ENCODE data around the gene LETM1. TPM values are rescaled to one million over a fixed set of nuclear protein-coding genes. Genes with fewer than 3 reads are reported as not detected.

LETM1 gene
- total RNA-seq, 2 donors from 2014 or later = 76.2 to 139 TPM

DNA sequence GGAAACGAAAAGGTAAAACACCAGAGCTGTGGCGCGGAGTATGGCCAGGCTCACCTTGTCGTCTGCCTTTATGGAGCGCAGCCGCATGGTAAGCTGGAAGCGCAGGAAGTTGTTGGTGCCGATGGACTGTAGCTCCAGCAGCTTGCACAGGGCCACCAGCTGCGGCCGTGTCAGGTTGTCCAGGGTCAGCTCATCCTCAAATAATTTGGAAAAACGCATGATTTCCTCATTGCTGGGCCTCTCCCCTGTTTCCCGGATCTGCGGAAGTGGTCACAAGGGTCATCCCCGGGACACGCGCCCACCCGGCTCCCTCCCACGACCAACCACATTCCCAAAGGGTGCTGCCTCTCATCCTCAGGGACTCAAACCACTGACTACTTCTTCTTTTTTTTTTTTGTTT, 23.3 kb downstream of the LETM1 start:
- no peak overlapping the region for H3K27ac ChIP-seq
- intact Hi-C loops (cut with DNase I) = loop anchor here (10.0 kb wide), 1 partner anchor 362 kb away; no protein-coding TSS in a partner anchor
- no peaks in the 10 kb centered on the region for H3K9me3 ChIP-seq
- no peaks in the 10 kb centered on the region for H3K4me1 ChIP-seq
- no peaks in the 10 kb centered on the region for H3K27me3 ChIP-seq
- H3K9ac ChIP-seq (ENCODE audit: low read depth in 2 of 2, low read length in 2 of 2) = no peak overlapping the region
- peaks cover 7% of the 10 kb centered on the region for H3K36me3 ChIP-seq
- H3K4me3 ChIP-seq = no peak overlapping the region
- TF ChIP-seq, protein P1, sequence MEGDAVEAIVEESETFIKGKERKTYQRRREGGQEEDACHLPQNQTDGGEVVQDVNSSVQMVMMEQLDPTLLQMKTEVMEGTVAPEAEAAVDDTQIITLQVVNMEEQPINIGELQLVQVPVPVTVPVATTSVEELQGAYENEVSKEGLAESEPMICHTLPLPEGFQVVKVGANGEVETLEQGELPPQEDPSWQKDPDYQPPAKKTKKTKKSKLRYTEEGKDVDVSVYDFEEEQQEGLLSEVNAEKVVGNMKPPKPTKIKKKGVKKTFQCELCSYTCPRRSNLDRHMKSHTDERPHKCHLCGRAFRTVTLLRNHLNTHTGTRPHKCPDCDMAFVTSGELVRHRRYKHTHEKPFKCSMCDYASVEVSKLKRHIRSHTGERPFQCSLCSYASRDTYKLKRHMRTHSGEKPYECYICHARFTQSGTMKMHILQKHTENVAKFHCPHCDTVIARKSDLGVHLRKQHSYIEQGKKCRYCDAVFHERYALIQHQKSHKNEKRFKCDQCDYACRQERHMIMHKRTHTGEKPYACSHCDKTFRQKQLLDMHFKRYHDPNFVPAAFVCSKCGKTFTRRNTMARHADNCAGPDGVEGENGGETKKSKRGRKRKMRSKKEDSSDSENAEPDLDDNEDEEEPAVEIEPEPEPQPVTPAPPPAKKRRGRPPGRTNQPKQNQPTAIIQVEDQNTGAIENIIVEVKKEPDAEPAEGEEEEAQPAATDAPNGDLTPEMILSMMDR (IDR thresholded peaks at IDR 0.05) = no peak
- no peak for DNase-seq

DNA sequence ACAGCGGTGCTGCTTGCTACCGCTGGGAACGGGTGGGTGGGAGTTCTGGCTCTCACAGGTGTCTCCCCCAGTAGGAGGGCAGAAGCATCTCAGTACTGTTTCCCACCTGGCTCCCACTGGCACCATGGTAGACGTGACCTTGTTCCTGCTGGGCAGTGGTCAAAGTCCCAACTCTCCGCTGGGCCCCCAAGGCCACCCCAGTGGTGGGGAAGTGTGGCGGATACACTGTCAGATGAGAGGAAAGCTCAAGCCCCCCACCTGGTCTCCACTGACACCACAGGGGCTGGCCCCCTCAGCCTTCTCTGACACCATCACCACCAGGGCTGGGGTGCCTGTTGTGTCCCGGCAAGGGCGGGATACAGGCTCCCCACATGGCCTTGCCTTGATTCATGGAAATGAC, 24.6 kb downstream of the LETM1 start:
- Histone ChIP-seq H3K4me1 (no peaks in the 10 kb centered on the region), H3K27me3 (no peaks in the 10 kb centered on the region), H3K36me3 (peaks cover 7% of the 10 kb centered on the region), H3K27ac (no peak overlapping the region), H3K9ac (ENCODE audit: low read depth in 2 of 2, low read length in 2 of 2) (no peak overlapping the region), H3K4me3 (no peak overlapping the region), H3K9me3 (no peaks in the 10 kb centered on the region)
- intact Hi-C loops (cut with DNase I) = loop anchor here (10.0 kb wide), 1 partner anchor 363 kb away; no protein-coding TSS in a partner anchor
- DNase-seq = no peak
- TF ChIP-seq, protein P1 (IDR thresholded peaks at IDR 0.05) = no peak

DNA sequence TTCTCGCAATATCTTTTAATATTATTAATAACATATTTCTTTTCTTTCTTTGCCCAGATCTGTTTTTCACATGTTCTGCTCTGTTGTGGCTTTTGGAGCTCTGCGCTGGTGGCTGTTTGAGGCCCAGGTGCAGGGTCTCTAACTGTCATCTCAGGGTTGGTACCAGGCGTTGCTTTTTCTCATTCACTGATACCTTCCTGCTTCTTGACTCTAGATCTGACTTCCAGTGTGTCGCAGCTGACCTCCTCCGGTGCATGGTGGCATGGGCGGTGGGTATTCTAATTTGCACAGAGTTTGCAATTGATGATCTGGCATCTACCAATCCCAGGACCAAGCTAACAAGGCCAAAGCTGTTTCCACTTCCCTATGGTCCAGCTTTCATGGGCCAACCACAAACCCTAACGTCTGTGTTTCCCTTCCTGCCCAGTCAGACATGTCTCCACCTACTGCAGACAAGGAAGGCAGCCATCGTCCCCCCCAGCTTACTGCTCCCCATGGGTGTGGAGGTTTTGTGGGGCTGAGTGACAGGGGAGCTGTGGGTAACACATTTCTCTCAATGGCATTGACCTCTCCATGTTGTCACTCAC, 25.2 kb downstream of the LETM1 start:
- peaks cover 7% of the 10 kb centered on the region for H3K36me3 ChIP-seq
- intact Hi-C loops (cut with DNase I) = loop anchor here (10.0 kb wide), 1 partner anchor 364 kb away; no protein-coding TSS in a partner anchor
- no peak overlapping the region for H3K27ac ChIP-seq
- H3K9ac ChIP-seq (ENCODE audit: low read depth in 2 of 2, low read length in 2 of 2) = no peak overlapping the region
- no peaks in the 10 kb centered on the region for H3K9me3 ChIP-seq
- TF ChIP-seq, protein P1 (IDR thresholded peaks at IDR 0.05) = no peak
- DNase-seq = no peak
- H3K4me3 ChIP-seq = no peak overlapping the region
- H3K27me3 ChIP-seq = no peaks in the 10 kb centered on the region
- no peaks in the 10 kb centered on the region for H3K4me1 ChIP-seq

DNA sequence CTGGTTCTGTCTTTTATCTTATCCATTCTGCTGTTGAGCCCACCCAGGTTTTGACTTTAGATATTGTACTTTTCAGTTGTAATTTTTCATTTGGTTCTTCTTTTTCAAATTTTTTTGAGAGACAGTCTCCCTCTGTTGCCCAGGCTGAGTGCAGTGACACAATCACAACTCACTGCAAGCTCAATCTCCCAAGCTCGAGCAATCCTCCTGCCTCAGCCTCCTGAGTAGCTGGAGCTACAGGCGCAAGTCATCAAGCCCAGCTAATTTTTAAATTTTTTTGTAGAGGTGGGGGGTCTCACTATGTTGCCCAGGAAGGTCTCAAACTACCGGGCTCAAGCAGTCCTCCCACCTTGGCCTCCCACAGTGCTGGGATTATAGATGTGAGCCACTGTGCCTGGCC, 25.7 kb downstream of the LETM1 start:
- no peaks in the 10 kb centered on the region for H3K27me3 ChIP-seq
- H3K4me1 ChIP-seq = no peaks in the 10 kb centered on the region
- H3K36me3 ChIP-seq = peaks cover 7% of the 10 kb centered on the region
- no peak overlapping the region for H3K9ac ChIP-seq (ENCODE audit: low read depth in 2 of 2, low read length in 2 of 2)
- H3K4me3 ChIP-seq = no peak overlapping the region
- DNase-seq = no peak
- intact Hi-C loops (cut with DNase I) = loop anchor here (10.0 kb wide), 1 partner anchor 365 kb away; no protein-coding TSS in a partner anchor
- H3K9me3 ChIP-seq = no peaks in the 10 kb centered on the region
- TF ChIP-seq, protein P1 (IDR thresholded peaks at IDR 0.05) = no peak
- H3K27ac ChIP-seq = no peak overlapping the region

DNA sequence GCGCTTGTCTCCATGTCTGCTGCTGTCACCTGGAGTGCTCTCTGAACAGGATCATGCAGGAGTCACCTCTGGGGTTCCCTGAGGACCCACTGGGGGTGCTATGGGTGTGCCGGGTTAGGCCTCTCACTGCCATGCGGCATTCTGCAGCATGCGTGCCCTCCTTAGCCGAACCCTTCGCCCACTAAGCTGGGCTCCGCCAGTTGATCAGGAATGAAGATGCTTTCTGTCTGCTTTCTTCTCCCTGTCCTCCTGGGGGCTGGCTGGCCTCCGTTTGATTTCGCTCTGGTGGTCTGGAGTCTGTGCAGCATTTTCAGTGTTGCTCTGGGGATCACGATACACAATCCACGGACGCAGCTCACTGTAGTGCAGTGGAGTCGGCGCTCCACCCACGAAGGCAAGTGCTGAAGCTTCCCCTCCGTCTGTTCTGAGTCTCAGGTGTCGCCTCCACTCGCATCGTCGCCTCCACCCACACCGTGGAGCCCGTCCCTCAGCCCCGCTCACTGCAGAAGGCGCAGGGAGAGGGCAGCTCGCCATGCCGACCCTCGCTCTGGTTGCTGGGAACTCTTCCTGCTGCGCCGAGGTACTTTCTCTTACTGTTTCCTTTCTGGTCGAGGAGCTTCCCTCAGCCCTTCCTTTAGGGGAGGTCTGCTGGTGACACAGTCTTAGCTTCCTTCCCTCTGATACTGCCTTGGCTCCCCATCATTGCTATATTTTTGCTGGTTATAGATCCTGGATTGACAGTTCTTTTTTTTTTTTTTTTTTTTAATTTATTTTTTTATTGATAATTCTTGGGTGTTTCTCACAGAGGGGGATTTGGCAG, 29.2 kb downstream of the LETM1 start:
- Histone ChIP-seq H3K4me1 (no peaks in the 10 kb centered on the region), H3K9ac (ENCODE audit: low read depth in 2 of 2, low read length in 2 of 2) (no peak overlapping the region), H3K4me3 (no peak overlapping the region), H3K9me3 (no peaks in the 10 kb centered on the region), H3K27me3 (no peaks in the 10 kb centered on the region), H3K27ac (no peak overlapping the region), H3K36me3 (peaks cover 23% of the 10 kb centered on the region)
- DNase-seq = no peak
- intact Hi-C loops (cut with DNase I) = no loop called here
- TF ChIP-seq, protein P1 (IDR thresholded peaks at IDR 0.05) = no peak

All from colonic mucosa (tissue), 4 donors.